UCSD-AML1 (cell line): ENCODE results near the gene NOP14.
"Not testable (repeated sequence)": the region's sequence is repeated elsewhere in the genome, so short reads cannot be mapped to it uniquely, and the experiment has no call there.

Experiments used
- DNase-seq: peaks from one replicate; lab custom pipeline; 2025; ENCODE audit not compliant: unreplicated experiment; lab: John Stamatoyannopoulos, UW

The NOP14 gene

DNA sequence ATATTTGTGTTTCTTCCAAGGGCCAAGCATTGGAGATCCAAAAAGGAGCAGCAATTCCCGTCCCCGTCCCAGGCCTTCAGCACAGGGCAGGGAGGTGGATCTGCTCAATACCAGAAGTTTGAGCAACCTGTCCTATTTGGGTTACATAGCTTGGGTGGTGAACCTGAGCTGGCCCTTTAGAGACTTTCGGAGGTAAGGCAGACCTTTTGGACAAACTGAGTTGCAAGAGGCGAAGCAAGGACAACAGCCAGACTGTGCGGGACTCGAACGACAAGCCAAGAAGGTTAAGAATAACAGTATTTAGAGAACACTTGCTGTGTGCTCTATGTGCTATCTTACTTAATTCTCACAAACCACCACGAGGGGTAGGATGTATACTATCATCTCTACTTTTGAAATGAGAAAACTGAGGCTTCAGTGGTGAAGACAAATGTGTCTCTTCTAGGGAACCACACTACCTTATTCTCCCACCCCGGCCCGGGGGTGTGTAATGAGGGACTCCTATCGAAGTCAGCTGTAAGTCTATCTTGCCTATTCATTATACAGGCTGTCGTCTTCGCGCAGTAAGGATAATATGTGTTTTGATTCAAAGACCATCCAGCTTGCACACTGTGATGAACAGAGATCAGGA is 1.3 kb downstream of the NOP14 start:
- no peak for DNase-seq

DNA sequence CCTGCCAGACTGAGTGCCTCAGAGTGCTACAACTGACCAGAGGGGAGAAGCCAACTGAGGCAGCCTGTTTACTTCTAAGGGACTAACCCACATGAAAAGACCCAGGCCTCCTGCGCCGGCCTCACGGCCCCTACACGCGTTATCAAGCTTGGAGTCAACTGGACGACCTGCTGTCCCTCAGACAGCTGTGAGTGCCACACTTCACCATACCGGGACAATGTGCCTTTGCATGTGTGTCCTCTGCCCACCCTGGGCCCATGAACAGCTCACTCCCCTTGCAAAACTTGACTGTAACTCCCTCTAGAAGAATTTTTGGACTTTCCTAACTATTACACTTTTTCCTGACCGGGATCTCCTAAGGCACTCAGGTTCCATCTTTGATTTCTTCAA is 1.8 kb downstream of the NOP14 start:
- no peak for DNase-seq

DNA sequence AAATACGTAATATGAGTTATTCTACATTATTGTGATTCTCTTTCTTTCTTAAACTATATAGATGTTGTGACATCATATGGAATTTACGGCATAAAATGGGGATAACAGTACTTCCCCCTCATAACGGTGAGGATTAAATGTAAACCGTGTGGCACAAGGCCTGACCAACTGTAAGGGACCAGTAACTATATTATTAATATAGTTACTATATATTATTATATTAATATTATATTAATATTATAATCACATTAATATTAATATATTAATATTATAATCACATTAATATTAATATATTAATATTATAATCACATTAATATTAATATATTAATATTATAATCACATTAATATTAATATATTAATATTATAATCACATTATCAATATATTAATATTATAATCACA is 2.8 kb downstream of the NOP14 start:
- DNase-seq = not testable (repeated sequence)

DNA sequence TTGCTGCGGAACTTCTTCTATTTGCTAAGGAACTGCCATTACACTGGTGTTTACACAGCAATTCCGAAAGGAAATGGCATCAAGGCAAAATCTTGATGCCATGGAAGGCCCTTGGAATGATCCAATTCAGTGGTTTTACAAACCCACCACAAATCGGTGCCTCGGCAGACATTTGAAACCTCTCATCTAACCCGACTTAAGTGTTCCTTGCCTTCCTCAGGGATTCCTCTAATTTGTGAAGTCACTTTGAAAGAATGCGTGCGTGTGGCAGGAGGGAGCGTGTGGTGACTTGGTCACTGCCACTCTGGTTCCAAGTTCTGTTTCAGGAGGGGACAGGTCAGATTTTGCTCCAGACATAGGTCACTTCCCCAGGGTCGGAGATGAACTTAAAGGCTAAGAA is 4.8 kb downstream of the NOP14 start:
- no peak for DNase-seq

DNA sequence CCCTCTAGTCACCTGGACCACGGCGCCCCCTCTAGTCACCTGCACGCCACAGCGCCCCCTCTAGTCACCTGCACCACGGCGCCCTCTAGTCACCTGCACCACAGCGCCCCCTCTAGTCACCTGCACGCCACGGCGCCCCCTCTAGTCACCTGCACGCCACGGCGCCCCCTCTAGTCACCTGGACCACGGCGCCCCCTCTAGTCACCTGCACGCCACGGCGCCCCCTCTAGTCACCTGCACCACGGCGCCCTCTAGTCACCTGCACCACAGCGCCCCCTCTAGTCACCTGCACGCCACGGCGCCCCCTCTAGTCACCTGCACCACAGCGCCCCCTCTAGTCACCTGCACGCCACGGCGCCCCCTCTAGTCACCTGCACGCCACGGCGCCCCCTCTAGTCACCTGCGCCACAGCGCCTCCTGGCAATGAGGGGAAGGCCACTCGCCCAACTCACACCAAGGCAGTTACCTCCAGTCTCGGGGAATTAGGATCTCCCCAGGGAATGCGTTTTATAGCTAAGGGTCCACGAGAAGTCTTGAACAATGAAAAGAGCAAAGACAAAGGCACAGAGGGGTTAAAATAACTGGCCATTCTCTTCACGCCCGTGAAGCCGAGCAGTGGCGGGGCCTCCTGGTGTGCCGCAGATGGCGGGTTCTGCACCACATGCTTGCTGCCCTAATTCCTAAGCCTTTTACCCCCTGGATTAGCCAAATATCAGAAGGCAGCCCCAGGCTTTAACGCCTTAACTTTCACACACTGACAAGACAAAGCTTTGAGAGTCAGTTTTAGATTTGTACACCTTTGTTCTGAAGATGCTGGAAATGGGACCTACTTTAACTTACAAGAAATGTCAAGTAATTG is 7.8 kb downstream of the NOP14 start:
- not testable (repeated sequence) for DNase-seq

DNA sequence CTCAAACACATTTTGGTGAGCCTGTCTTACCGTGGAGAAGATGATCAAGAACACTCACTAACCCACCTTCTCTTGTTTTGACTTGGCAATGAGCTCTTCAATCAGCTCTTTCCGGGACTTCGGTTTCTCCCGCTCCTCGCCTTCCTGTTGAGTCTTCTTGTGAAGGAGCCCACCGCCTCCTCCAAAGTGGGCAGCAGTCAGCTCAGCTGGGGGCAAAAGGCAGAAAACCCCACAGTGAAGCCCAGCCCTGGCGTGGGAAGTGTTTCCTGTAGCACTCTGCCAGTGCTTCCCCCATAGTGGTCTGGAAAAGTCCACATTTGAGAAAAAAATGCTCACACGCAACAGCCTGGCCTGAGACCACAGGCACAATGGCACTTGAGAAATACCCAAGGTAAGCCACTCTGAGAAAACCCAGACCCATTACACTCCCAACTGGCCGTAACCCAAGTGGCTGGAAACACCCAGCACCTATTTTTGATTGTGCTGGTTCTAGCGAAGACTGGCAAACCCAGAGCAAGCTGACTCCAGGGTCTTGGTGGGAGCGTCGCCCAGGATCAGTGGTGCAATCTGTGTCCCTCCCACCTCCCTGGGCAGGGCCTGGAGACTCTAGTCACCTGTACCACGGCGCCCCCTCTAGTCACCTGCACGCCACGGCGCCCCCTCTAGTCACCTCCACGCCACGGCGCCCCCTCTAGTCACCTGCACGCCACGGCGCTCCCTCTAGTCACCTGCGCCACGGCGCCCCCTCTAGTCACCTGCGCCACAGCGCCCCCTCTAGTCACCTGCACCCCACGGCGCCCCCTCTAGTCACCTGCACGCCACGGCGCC is 8.6 kb downstream of the NOP14 start:
- DNase-seq = no peak

DNA sequence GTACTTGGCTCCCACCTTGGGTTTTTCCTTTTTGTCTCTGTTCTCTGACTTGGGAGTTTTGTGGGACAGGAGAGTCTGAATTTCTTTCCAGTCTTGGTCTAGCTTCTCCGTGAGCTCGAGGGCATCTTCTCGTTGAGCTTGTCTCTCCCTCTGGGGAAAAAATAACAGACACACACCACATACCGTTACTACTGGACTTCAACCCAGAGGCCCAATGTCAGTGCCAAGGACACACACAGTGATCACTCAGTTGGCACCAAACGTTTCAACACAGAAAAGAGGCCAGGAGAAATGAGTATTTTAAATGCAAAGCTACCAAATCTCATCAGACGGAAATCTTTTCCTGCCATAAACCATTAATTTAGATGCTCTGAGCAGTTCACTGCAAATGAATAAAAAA is 9.7 kb downstream of the NOP14 start:
- no peak for DNase-seq

DNA sequence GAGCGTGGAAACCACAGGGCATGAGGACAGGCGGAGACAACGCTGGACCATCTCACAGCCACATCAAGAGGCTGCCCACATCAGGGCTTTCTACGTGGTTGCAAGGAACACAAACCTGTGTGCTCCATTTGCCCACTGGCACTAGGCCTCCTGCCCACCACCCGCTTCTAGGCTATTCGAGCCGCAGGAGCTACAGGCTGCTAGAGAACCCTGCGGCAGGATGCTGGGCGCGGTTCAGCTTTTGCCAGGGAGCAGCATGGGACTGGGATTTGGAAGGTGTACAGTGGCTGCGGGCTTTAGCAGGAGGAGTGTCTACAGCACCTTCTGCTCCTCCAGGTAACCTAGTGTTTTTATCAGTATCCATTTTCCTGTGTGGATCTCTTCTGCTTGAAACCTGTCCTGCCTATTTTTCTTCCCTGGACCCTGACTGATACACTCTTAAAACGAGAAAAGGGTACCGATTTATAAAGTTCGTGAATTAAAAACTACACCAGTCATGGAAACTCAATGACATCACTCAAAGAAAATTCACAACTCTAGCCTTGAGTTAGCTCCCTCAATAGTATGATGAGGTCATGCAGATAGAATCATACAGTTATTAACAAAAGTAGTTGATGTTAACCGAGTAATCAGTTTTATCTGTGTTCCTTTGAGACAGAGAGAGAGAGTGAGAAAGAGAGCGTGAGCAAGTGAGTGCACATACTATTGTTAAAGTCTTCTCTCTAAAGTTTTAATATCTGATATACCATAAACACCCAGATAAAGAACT is 12.8 kb downstream of the NOP14 start:
- DNase-seq = no peak

DNA sequence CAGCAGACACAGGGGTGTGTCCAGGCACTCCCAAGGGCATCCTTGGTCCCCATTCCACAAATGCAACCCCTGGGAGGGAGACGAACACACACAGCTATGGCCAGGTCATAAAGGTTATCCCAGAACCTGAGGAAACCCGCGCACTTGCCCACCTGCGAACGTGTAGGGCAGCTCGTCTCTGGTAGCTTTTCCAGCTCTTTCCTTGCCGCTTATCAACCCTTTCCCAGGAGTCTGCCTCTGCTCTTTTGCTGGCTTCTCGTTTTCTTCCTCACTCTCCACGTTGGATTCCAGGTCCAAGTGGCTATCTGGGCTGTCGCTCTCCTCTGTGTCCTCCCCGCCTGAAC is 13.5 kb downstream of the NOP14 start:
- no peak for DNase-seq

DNA sequence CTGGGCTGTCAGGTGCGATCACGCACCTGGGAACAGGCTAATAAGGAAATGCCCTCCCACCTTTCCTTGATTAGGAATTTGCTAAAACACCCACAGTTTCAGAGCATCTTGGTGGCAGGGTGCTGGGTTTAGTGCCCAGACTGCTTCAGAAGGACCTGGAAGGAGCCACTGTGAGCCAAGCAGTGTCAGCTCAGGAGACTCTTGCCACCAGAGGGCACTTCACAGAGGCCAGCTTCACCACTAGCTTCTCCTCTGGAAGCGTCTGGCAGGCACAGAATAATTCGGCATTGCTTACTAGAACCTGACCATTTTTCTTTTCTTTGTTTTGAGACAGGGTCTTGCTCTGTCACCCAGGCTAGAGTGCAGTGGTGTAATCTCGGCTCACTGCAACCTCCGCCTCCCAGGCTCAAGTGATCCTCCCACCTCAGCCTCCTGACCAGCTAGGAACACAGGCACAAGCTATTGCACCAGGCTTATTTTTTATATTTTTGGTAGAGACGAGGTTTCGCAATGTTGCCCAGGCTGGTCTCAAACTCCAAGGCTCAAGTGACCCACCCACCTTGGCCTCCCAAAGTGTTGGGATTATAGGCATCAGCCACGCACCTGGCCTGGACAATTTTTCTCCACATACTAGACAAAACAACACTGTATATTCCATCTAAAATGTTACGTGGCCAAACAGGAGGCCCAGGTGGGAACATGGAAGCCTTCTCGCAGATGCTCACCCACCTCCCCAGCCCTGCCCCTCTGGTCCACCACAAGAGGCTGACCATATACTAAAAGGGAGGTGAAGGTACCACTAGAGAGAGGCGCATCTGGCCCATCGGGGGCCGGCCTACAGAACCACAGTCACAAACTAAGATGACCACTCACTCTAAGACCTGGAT is 14.1 kb downstream of the NOP14 start:
- DNase-seq = no peak

DNA sequence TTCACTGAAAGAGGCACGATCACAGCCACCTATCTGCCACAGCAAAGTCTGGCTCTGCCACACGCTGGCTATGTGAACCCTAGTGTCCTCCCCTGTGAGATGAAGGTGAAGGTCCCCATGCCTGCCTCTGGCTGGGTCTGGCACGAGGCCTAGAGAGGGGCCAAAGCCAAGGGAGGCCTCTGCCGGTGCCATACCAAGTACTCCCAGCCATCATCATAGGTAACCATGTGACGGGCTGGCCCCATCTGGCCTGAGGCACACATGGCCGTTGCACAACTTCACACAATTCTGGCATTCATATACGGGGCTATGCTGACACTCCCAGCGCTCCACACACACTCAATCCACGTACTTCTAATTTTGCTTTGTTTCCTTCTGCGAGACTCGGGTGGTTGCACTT is 15.3 kb downstream of the NOP14 start:
- no peak for DNase-seq

DNA sequence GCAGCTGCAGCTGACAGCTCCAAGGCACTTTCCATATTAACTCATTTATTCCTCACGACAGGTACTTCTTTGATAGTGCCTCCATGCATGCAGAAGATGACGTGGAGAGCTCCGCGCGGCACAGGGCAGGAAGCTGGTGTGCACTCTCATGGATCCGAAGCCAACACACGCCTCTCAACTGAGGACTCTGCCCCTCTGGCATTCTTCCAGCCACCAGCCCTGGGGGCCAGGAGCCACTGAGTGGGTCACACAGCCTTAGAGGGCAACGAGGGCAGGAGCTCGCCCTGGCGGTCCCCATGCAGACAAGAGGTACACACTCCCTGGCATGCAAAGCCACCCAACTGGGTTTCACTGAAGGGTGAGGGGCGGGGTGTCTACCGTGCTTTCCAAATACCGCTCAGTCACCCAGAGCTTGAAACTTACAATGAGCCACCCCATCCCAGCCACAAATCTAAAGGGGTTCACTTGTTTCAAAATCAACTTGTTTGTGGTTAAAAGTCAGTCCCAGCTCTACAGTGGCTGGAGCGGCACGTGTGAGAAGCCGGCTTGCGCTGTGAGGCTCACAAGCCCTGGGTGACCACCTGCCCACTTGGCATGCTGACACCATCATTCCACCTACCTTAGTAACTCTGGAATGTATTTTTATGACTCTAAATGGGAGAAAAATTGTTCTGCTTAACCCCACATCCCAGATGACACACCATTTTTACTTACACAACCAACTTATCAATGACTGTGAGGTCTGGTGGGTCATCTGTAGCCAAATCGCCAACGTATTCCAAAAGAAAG is 16.2 kb downstream of the NOP14 start:
- DNase-seq = no peak

DNA sequence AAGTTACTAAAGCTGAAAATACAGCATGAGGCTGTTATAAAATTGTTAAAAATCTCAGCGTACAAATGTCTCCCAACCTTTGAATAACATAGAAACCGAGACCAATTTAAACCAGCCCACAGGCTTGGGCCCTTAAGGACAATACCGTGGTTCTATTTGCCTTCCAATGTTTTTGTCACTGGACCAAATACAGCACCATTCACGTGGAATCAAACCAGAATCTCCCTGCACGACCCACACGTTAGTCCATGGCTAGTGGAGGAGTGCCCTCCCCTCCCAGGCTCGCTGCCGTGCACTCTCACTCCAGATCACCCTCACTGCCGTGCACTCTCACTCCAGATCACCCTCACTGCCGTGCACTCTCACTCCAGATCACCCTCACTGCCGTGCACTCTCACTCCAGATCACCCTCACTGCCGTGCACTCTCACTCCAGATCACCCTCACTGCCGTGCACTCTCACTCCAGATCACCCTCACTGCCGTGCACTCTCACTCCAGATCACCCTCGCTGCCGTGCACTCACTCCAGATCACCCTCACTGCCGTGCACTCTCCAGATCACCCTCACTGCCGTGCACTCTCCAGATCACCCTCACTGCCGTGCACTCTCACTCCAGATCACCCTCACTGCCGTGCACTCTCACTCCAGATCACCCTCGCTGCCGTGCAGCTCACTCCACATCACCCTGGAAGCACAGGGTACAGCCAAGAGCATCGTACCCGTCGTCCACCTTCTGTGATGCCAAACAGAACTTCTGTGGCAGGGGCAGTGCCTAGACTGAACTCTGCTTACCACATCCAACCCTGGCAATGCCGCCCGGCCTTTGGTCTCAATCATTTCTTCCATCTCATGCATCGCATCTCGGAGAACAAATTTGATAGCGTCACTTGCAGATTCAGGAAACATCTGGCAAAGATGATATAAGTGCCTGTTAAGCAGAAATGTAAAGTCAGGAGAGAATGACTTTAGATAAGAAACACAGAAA is 17.3 kb downstream of the NOP14 start:
- DNase-seq = not testable (repeated sequence)

DNA sequence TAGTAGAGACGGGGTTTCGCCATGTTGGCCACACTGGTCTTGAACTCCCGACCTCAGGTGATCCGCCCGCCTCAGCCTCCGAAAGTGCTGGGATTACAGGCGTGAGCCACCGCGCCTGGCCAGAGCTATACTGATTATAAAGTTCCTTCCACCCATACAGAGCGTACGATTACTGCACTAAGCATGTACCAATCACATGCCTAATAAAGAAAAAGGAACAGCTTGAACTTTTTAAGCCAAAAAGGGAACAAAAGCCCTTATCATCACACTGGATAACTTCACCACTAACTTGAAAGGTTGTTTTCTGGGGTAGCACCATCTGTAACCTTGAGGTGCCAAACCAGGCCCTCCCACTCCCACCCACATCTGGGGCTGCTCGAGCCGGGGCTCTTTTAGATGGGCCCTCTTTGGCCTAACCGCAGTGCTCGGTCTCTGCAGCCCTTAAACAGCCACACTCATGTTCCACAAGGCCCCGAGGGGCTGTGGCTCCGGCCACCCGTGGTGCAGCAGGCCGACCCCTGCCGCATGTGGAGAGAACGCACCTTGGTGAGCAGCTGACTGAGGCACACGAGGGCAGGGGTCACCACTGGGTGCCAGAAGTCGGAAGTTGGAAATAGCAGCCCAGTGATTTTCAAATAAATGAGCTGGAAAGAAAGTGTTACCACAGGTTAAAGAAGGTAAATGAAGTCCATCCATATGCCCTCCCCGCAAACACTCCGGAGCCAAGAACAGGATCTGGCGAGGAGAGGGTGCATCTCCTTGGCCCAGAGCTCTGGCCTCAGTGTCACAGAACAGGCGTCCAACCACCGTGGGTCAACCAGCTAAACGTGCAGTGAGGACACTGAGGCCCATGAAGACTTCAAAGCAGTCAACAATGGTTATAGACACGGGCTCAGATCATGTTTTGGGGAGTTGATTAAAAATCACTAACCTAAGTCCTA is 18.4 kb downstream of the NOP14 start:
- DNase-seq = no peak

DNA sequence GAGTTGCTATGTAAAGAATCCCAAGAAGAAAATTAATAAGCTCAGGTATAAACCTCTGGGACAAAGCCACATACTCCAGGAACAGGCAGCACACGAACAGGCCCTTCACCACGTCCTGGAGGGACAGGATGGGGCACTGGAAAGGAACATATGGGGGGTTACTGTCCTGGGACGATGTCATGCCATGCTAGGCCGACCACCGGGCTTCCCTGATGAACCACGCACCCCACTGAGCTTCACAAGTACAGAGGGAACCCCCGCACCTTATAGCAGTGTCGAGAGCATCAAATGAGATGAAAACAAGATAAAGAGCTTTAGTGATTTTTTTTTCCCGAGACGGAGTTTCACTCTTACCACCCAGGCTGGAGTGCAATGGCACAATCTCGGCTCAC is 19.1 kb downstream of the NOP14 start:
- no peak for DNase-seq

DNA sequence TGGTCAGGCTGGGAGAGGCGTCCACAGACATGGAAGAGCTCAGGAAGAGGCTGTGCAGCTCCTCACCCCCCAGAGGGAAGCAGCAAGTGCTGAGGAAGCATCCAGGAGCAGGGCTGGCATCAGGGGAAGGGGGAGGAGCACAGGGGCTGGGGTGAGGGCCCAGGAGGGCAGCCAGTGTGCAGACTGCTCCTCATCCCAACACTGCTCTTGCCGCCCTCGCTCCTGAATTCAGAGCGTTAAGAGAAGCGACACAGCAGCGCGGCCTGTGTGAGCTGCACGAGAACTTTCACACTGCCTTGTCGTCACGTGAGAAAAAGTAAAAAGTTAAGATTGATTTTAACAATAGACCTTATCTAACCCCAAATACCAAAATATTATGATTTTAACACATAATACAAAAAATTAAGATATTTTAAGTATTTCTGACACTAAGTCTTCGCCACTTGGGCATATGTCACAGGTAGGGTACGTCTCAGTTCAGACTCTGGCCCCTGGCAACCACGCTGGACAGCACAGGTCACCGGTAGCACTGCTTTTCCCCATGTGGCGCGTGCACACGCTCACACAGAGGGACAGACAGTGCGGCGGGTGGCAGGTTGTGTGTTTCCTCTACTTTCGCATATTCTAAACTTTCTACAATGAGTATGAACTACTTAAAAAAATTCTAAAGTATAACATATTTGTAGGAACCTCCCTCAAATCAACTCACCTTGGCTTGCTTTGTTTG is 19.7 kb downstream of the NOP14 start:
- no peak for DNase-seq
